DOHH2 (cell line): Measurements from ENCODE around the gene FGD6.

Experiments used
- H3F3A ChIP-seq: fragments of 200-600 bp; sonication (generic), shearing (Covaris generic); 2 replicates; pipeline ENCODE4 v1.6.0; 2016; ENCODE audit warnings: antibody characterized with exemption, mild to moderate bottlenecking; ENCODE audit not compliant: control insufficient read depth, insufficient read depth
- H3K27ac ChIP-seq: fragments of 200-600 bp; sonication (generic); 2 replicates; pipeline ENCODE4 v1.5.1; 2014; ENCODE audit warnings: low read depth, mild to moderate bottlenecking, low read length, moderate library complexity
- H3K27me3 ChIP-seq: fragments of 200-600 bp; sonication (generic); 2 replicates; pipeline ENCODE4 v1.6.1; 2014; ENCODE audit warnings: mild to moderate bottlenecking, low read length, mixed read lengths; ENCODE audit not compliant: control insufficient read depth
- H3K36me3 ChIP-seq: fragments of 200-600 bp; sonication (generic); 2 replicates; pipeline ENCODE4 v1.6.1; 2014; ENCODE audit warnings: mild to moderate bottlenecking, low read length, moderate library complexity, mixed read lengths; ENCODE audit not compliant: control insufficient read depth
- H3K4me1 ChIP-seq: fragments of 200-600 bp; sonication (generic); 2 replicates; pipeline ENCODE4 v1.6.1; 2014; ENCODE audit warnings: mild to moderate bottlenecking, low read length, mixed read lengths; ENCODE audit not compliant: control insufficient read depth
- H3K4me2 ChIP-seq: fragments of 200-600 bp; sonication (generic); 2 replicates; pipeline ENCODE4 v1.6.0; 2014; ENCODE audit warnings: mild to moderate bottlenecking, low read length, moderate library complexity
- H3K4me3 ChIP-seq: fragments of 200-600 bp; sonication (generic); 2 replicates; pipeline ENCODE4 v1.5.1; 2014; ENCODE audit warnings: mild to moderate bottlenecking, low read length, mixed read lengths
- H3K79me2 ChIP-seq: fragments of 200-600 bp; sonication (generic); 2 replicates; pipeline ENCODE4 v1.6.1; 2014; ENCODE audit warnings: mild to moderate bottlenecking, low read length, mixed read lengths; ENCODE audit not compliant: control insufficient read depth
- H3K9me2 ChIP-seq: fragments of 200-600 bp; sonication (generic); replicated peaks from 2 replicates; pipeline ENCODE4 v1.6.1; 2014; ENCODE audit warnings: mild to moderate bottlenecking, low read length, mixed read lengths; ENCODE audit not compliant: control insufficient read depth
- H3K9me3 ChIP-seq: fragments of 200-600 bp; sonication (generic); 2 replicates; pipeline ENCODE4 v1.6.1; 2014; ENCODE audit warnings: antibody characterized with exemption, low read length, mixed read lengths; ENCODE audit not compliant: control insufficient read depth, insufficient read depth
- H4K20me1 ChIP-seq: fragments of 200-600 bp; sonication (generic); 2 replicates; pipeline ENCODE4 v1.6.0; 2014; ENCODE audit warnings: low read depth, mild to moderate bottlenecking, antibody characterized with exemption, low read length, moderate library complexity; ENCODE audit not compliant: control insufficient read depth, insufficient read depth
- CTCF ChIP-seq: fragments of 200-600 bp; sonication (generic); IDR thresholded peaks from one replicate; pipeline ENCODE4 v1.5.1; 2014; ENCODE audit warnings: antibody characterized with exemption, mild to moderate bottlenecking, low read depth, low read length; ENCODE audit not compliant: poor library complexity, severe bottlenecking
- EZH2phosphoT487 ChIP-seq: fragments of 200-600 bp; sonication (generic); IDR thresholded peaks from 2 replicates; pipeline ENCODE4 v1.6.1; 2017; ENCODE audit warnings: borderline replicate concordance, mild to moderate bottlenecking, antibody characterized with exemption, low read length, moderate library complexity, mixed read lengths

The FGD6 gene

DNA sequence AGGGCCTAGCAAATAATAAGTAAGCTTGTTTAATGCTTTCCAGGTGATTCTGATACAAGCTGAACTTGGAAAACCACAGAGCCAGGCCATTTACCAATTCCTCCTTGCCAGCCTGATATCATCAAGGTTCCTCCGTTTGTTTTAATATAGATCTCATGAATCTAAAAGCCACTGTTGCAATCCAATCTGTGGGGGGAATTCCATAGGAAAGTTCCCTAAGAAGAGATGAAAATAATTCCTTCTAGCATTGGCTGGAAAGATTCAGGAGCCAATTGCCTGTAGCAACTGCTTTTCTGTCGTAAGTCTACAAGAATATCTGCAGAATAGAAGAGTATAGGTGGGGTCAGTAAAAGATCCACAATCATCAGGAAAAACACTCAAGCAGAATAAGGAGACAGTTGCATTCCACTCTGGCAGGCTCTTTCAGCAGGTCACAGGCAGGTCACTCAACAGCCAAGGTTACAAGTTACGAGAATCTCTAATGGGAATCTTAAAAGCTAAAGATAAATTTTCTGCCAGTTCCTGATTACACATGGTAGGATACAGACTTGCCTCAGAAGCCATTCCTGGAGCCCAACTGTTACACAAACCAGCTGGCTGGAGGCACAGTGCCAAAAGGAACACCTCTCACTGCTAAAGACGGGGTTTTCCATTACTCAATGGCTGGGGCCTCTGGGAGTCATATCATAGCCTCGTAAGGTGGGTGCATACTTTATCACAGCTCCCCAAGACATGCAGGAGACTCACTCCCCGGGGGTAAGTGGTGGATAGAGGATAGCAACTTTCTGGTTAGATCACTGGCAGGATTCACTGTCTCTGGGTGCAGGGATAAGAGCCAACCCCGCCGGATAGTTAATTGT lies 43.6 kb downstream of the FGD6 start:
- Histone ChIP-seq H3K9me2 (no peaks in the 10 kb centered on the region), H3K4me2 (no peak overlapping the region), H3K4me1 (peaks cover 18% of the 10 kb centered on the region), H3K79me2 (peaks cover 78% of the 10 kb centered on the region), H3K27ac (no peak overlapping the region), H3K9me3 (no peaks in the 10 kb centered on the region), H3K4me3 (no peak overlapping the region), H3F3A (0 out of 2 replicates have a peak, but pooled peaks cover 3% of the 10 kb centered on the region), H3K36me3 (peaks cover 75% of the 10 kb centered on the region), H3K27me3 (no peaks in the 10 kb centered on the region), H4K20me1 (no peaks in the 10 kb centered on the region; the same call in 1 of the 2 replicates)
- TF ChIP-seq EZH2phosphoT487 (no peak), CTCF (no peak)

GRCh38 chr12:95169368-95169767 lies 47.9 kb downstream of the FGD6 start:
- no peak overlapping the region for H3K4me2 ChIP-seq
- H3K36me3 ChIP-seq = peaks cover 80% of the 10 kb centered on the region
- no peak for TF ChIP-seq CTCF
- no peak for TF ChIP-seq EZH2phosphoT487
- no peaks in the 10 kb centered on the region for H3K9me2 ChIP-seq
- peaks cover 4% of the 10 kb centered on the region; the same call in 1 of the 2 replicates for H3K4me1 ChIP-seq
- no peak overlapping the region for H3K4me3 ChIP-seq
- peaks cover 71% of the 10 kb centered on the region for H3K79me2 ChIP-seq
- H4K20me1 ChIP-seq = no peaks in the 10 kb centered on the region; the same call in 1 of the 2 replicates
- no peaks in the 10 kb centered on the region for H3K9me3 ChIP-seq
- no peaks in the 10 kb centered on the region for H3K27me3 ChIP-seq
- H3K27ac ChIP-seq = no peak overlapping the region
- no peaks in the 10 kb centered on the region for H3F3A ChIP-seq

GRCh38 chr12:95168746-95169145 lies 48.5 kb downstream of the FGD6 start:
- TF ChIP-seq CTCF = no peak
- no peak for TF ChIP-seq EZH2phosphoT487
- H3K4me1 ChIP-seq = peaks cover 4% of the 10 kb centered on the region; the same call in 1 of the 2 replicates
- H3F3A ChIP-seq = no peaks in the 10 kb centered on the region
- no peaks in the 10 kb centered on the region for H3K9me3 ChIP-seq
- no peak overlapping the region for H3K27ac ChIP-seq
- H3K4me3 ChIP-seq = no peak overlapping the region
- H3K36me3 ChIP-seq = peaks cover 73% of the 10 kb centered on the region
- no peak overlapping the region for H3K4me2 ChIP-seq
- H3K9me2 ChIP-seq = no peaks in the 10 kb centered on the region
- no peaks in the 10 kb centered on the region; the same call in 1 of the 2 replicates for H4K20me1 ChIP-seq
- no peaks in the 10 kb centered on the region for H3K27me3 ChIP-seq
- H3K79me2 ChIP-seq = peaks cover 64% of the 10 kb centered on the region
